IMR-90 (cell line): Measurements from ENCODE around the gene GTF2F2. TPM values are rescaled to one million over a fixed set of nuclear protein-coding genes. Genes with fewer than 3 reads are reported as not detected.

Experiments
- ATAC-seq: fragments of 200-7000 bp; cut with Tn5 transposase; 2 replicates; pipeline ENCODE4 v1.9.1; 2020; ENCODE audit warnings: low read depth, mild to moderate bottlenecking, moderate library complexity
- BruUV-seq: library from RNA; stranded (reverse); fragments of 400-500 nt; replicated peaks from 2 replicates; lab custom pipeline; 2021; lab: Mats Ljungman, UMichigan
- CTCF ChIA-PET: fragments of 300-600 bp; formaldehyde crosslinking; extraction: SDS; loops from one replicate; lab custom pipeline; 2021; ENCODE audit warnings: antibody characterized with exemption; lab: Yijun Ruan, JAX
- POLR2A ChIA-PET: fragments of 300-600 bp; sonication (Branson Sonifier 250); formaldehyde crosslinking; loops from one replicate; lab custom pipeline; 2022; ENCODE audit warnings: antibody characterized with exemption; ENCODE audit not compliant: unreplicated experiment; lab: Charles Lee
- DNase-seq: peaks from one replicate; pipeline ENCODE4 v3.0.0; 2013
- H2AFZ ChIP-seq: replicated peaks from 2 replicates; pipeline ENCODE3; 2013; ENCODE audit warnings: low read length, mild to moderate bottlenecking; ENCODE audit not compliant: poor library complexity
- H2AK5ac ChIP-seq: 2 replicates; pipeline ENCODE4 v1.6.1; 2013; ENCODE audit warnings: low read depth, low read length, inconsistent platforms
- H2AK9ac ChIP-seq: replicated peaks from 2 replicates; pipeline ENCODE3; 2013; ENCODE audit warnings: mild to moderate bottlenecking, low read depth, low read length, moderate library complexity; ENCODE audit not compliant: poor library complexity
- H2BK120ac ChIP-seq: 2 replicates; pipeline ENCODE4 v1.6.1; 2013; ENCODE audit warnings: low read depth, low read length, inconsistent platforms
- H2BK15ac ChIP-seq: 3 replicates; pipeline ENCODE4 v1.6.1; 2013; ENCODE audit warnings: low read depth, low read length, inconsistent platforms
- H2BK20ac ChIP-seq: 2 replicates; pipeline ENCODE4 v1.6.1; 2013; ENCODE audit warnings: low read depth, mild to moderate bottlenecking, inconsistent platforms, low read length, moderate library complexity
- H2BK5ac ChIP-seq: 2 replicates; pipeline ENCODE4 v1.6.1; 2013; ENCODE audit warnings: mild to moderate bottlenecking, low read depth, low read length, inconsistent platforms; ENCODE audit not compliant: poor library complexity, severe bottlenecking
- H3K14ac ChIP-seq: replicated peaks from 2 replicates; pipeline ENCODE4 v1.6.1; 2013; ENCODE audit warnings: low read depth, low read length, inconsistent platforms
- H3K18ac ChIP-seq: 2 replicates; pipeline ENCODE4 v1.6.1; 2013; ENCODE audit warnings: low read depth, low read length, control low read depth
- H3K23ac ChIP-seq: 2 replicates; pipeline ENCODE4 v1.6.1; 2013; ENCODE audit warnings: low read depth, low read length, inconsistent platforms
- H3K27ac ChIP-seq: 2 replicates; pipeline ENCODE4 v1.5.1; 2013; ENCODE audit warnings: mild to moderate bottlenecking, control low read depth, low read length; ENCODE audit not compliant: insufficient read depth
- H3K27me3 ChIP-seq: 2 replicates; pipeline ENCODE4 v1.6.1; 2013; ENCODE audit warnings: low read length; ENCODE audit not compliant: control insufficient read depth, insufficient read depth
- H3K36me3 ChIP-seq: 2 replicates; pipeline ENCODE4 v1.6.1; 2013; ENCODE audit warnings: low read length, mixed read lengths; ENCODE audit not compliant: control insufficient read depth, insufficient read depth
- H3K4ac ChIP-seq: 2 replicates; pipeline ENCODE4 v1.6.1; 2013; ENCODE audit warnings: low read depth, low read length, inconsistent platforms
- H3K4me1 ChIP-seq: 2 replicates; pipeline ENCODE4 v1.6.1; 2013; ENCODE audit warnings: low read length, mixed read lengths; ENCODE audit not compliant: control insufficient read depth, insufficient read depth
- H3K4me2 ChIP-seq: 2 replicates; pipeline ENCODE4 v1.6.1; 2013; ENCODE audit warnings: low read depth, mild to moderate bottlenecking, control low read depth, low read length, moderate library complexity
- H3K4me3 ChIP-seq: 2 replicates; pipeline ENCODE4 v1.5.1; 2013; ENCODE audit warnings: low read depth, mild to moderate bottlenecking, control low read depth, low read length, moderate library complexity; ENCODE audit not compliant: insufficient read depth
- H3K56ac ChIP-seq: 2 replicates; pipeline ENCODE4 v1.6.1; 2013; ENCODE audit warnings: low read length, inconsistent platforms; ENCODE audit not compliant: insufficient read depth; ENCODE audit errors: extremely low read depth
- H3K79me1 ChIP-seq, 2 experiments: 2 replicates each; pipeline ENCODE4 v1.6.1; 2013; ENCODE audit warnings: low read length in 2 of 2, inconsistent platforms in 1 of 2, low read depth in 1 of 2
- H3K9ac ChIP-seq: 2 replicates; pipeline ENCODE4 v1.6.1; 2013; ENCODE audit warnings: low read depth, low read length, control low read depth
- H3K9me1 ChIP-seq: 2 replicates; pipeline ENCODE4 v1.6.1; 2013; ENCODE audit warnings: low read length, inconsistent platforms; ENCODE audit not compliant: insufficient read depth
- H3K9me3 ChIP-seq: 2 replicates; pipeline ENCODE4 v1.6.1; 2013; ENCODE audit warnings: low read length; ENCODE audit not compliant: control insufficient read depth, insufficient read depth
- H4K20me1 ChIP-seq: 2 replicates; pipeline ENCODE4 v1.6.1; 2013; ENCODE audit warnings: low read length, inconsistent platforms; ENCODE audit not compliant: insufficient read depth
- H4K5ac ChIP-seq: 2 replicates; pipeline ENCODE4 v1.6.1; 2013; ENCODE audit warnings: mild to moderate bottlenecking, low read depth, low read length, control low read depth
- H4K8ac ChIP-seq, 2 experiments: 2 replicates each; pipeline ENCODE4 v1.6.1; 2013; ENCODE audit warnings: low read depth in 2 of 2, low read length in 2 of 2, control low read depth in 1 of 2, inconsistent platforms in 1 of 2
- H4K91ac ChIP-seq: 2 replicates; pipeline ENCODE4 v1.6.1; 2013; ENCODE audit warnings: low read depth, low read length, inconsistent platforms; ENCODE audit not compliant: insufficient read depth
- SMC3 ChIP-seq: fragments of 150-350 bp; IDR thresholded peaks from 2 replicates; pipeline ENCODE4 v1.6.1; 2016; ENCODE audit warnings: low read depth, mild to moderate bottlenecking, antibody characterized with exemption, low read length, moderate library complexity
- dilution Hi-C: fragments of 300-500 bp; cut with HindIII; formaldehyde crosslinking; loops from one replicate; pipeline ENCODE4 v1.14.3; 2018; ENCODE audit warnings: low sequenced_read_pairs; ENCODE audit not compliant: unreplicated experiment
- in situ Hi-C: fragments of 300-500 bp; cut with MboI; formaldehyde crosslinking; loops from 3 replicates; pipeline ENCODE4 v1.14.3; 2019; ENCODE audit warnings: low sequenced_read_pairs, inconsistent platforms, mixed read lengths
- intact Hi-C: fragments of 100-400 bp; cut with micrococcal nuclease; formaldehyde crosslinking; loops from 2 replicates; pipeline ENCODE4 v1.10.0; 2022
- polyA plus RNA-seq, 3 experiments: library from polyadenylated mRNA; depleted of rRNA; stranded (reverse); fragments of >200 nt; gene quantifications; 2 replicates each; pipeline ENCODE4 v1.2.3, GENCODE V29; 2012; ENCODE audit warnings: low replicate concordance in 1 of 3
- total RNA-seq: library from RNA; depleted of rRNA; stranded (reverse); fragments of >200 nt; gene quantifications from 2 replicates; pipeline ENCODE4 v1.2.3, GENCODE V29; 2012

GTF2F2 gene
- total and polyA plus RNA-seq, 2 of the 4 experiments (the other 2 are of a cell fraction): 16.5 to 21.0 TPM

DNA sequence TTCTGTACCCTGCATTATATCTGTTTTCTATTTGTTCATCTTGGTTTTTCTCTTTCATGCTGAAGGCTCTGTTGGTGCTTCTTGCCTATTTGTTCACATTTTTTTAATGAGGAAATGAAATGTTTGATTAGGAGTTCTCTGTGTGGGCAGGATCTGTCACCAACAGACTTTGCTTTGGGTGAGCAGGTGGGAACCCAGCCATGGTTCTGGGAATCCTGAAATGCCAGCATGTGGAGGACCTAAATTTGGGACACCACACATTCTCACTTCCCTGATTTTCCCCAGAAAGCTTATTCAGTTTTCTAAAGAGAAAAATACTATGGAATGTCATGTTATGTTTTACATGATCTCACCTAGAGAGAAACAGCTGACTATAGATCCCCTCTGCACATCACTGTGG lies 186.7 kb downstream of the GTF2F2 start:
- no peaks in the 10 kb centered on the region for H3K36me3 ChIP-seq
- no peak overlapping the region for H3K18ac ChIP-seq
- no peak for TF ChIP-seq SMC3
- no peak overlapping the region for H3K14ac ChIP-seq
- H3K9ac ChIP-seq: no peak overlapping the region
- no peak overlapping the region for H3K4me2 ChIP-seq
- no peak overlapping the region for H3K27ac ChIP-seq
- H3K56ac ChIP-seq: no peak overlapping the region
- no peak overlapping the region for H2BK20ac ChIP-seq
- no peaks in the 10 kb centered on the region for H3K27me3 ChIP-seq
- in situ Hi-C loops: loop anchor here (25.0 kb wide), 2 partner anchors 820 to 1395 kb away; no protein-coding TSS in a partner anchor
- H3K9me1 ChIP-seq: no peaks in the 10 kb centered on the region
- no peak overlapping the region for H4K8ac ChIP-seq
- no peaks in the 10 kb centered on the region for H4K20me1 ChIP-seq
- no peak overlapping the region for H2AFZ ChIP-seq
- dilution Hi-C loops: no loop called here
- no peak for DNase-seq
- H2BK15ac ChIP-seq: no peak overlapping the region
- ChIA-PET POLR2A (no interaction called here), CTCF (interaction anchor here (0.6 to 1.6 kb wide), 3 partner anchors 18 to 339 kb away, joined by 3 to 7 read pairs (median 4); no protein-coding TSS in a partner anchor)
- no peak overlapping the region for H2AK9ac ChIP-seq
- intact Hi-C loops: no loop called here
- H3K79me1 ChIP-seq: no peaks in the 10 kb centered on the region
- H3K4me1 ChIP-seq: no peaks in the 10 kb centered on the region; the same call in 1 of the 2 replicates
- no peak overlapping the region for H3K4ac ChIP-seq
- H2BK120ac ChIP-seq: no peak overlapping the region
- no peak overlapping the region for H4K91ac ChIP-seq
- H2AK5ac ChIP-seq: no peak overlapping the region
- no peak overlapping the region for H3K4me3 ChIP-seq
- BruUV-seq: no TSS peak
- no peak overlapping the region for H4K5ac ChIP-seq
- no peak overlapping the region for H2BK5ac ChIP-seq
- H3K9me3 ChIP-seq: no peaks in the 10 kb centered on the region
- ATAC-seq: no peak
- H3K23ac ChIP-seq: no peak overlapping the region
